LHCN-M2 (cell line): ENCODE data around the gene HRNR. TPM values are rescaled to one million over a fixed set of nuclear protein-coding genes. Genes with fewer than 3 reads are reported as not detected.

Experiments used
- total RNA-seq: library from RNA; depleted of rRNA; stranded (reverse); fragments of >200 nt; gene quantifications from 2 replicates; pipeline ENCODE4 v1.2.3, GENCODE V29; 2014; rRNA removed

HRNR gene
- total RNA-seq, 1 experiment from 2014 or later: not detected

Other genes starting within 250 kb of the HRNR start
- 81.9 and 115 TPM in 2 replicates for gene S100A10, start 230.3 kb downstream of the HRNR start, total RNA-seq
- gene S100A11, start 187.2 kb downstream of the HRNR start, total RNA-seq: 388 and 454 TPM in 2 replicates
- gene TCHHL1, start 135.1 kb downstream of the HRNR start, total RNA-seq: not detected in 2 replicates
- gene TCHH, start 108.7 kb downstream of the HRNR start, total RNA-seq: 0.06 TPM in 1 of 2 replicates, not detected in the other
- gene RPTN, start 65.0 kb downstream of the HRNR start, total RNA-seq: not detected in 2 replicates
- gene FLG, start 101.0 kb upstream of the HRNR start, total RNA-seq: under 0.01 TPM in 1 of 2 replicates, not detected in the other
- not detected in 2 replicates for gene FLG2, start 135.8 kb upstream of the HRNR start, total RNA-seq
- gene CRNN, start 190.1 kb upstream of the HRNR start, total RNA-seq: not detected in 2 replicates